T-helper 2 cell treated with Interferon-gamma antibody and Interleukin-4, amounts not matched to agents 100 ng/mL and 5 ng/mL, for 36 hours (primary cell): ENCODE data around the gene RBMY1B. TPM values are rescaled to one million over a fixed set of nuclear protein-coding genes. Genes with fewer than 3 reads are reported as not detected.
"Not testable (repeated sequence)": the region's sequence is repeated elsewhere in the genome, so short reads cannot be mapped to it uniquely, and the experiment has no call there.

Experiments used
- intact Hi-C: fragments of 100-400 bp; cut with micrococcal nuclease; formaldehyde crosslinking; loops from one replicate; pipeline ENCODE4 v1.15.1; 2023
- total RNA-seq: library from RNA; stranded (reverse); gene quantifications from 2 replicates; pipeline ENCODE4 v1.2.3, GENCODE V29; 2022

RBMY1B gene
- total RNA-seq: not detected in 2 replicates

DNA sequence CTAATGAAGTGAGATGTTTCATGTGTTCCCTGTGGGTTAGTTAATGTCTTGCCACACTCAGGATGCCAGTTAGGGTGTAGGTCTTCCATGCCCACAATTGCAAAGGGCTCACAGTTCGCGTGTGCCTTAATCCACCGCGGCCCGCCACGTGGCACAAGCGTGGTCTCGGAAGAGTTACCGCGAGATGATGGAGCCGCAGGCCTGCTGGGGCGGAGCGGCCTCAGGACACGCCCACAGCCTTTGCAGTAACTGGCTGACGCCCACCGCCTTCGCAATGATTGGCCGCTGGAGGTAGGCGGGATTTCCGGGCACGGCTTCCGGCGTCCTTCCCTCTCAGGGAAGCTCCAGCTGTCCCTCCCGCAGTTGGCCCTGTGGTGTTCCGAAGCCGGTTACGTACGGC lies at the start of gene RBMY1B:
RBMY1B (plus strand) TSS at position 301 of the 400 bp plus-strand sequence. CDS start 2,013 bp downstream, outside the sequence.
- intact Hi-C loops: not testable (repeated sequence)

DNA sequence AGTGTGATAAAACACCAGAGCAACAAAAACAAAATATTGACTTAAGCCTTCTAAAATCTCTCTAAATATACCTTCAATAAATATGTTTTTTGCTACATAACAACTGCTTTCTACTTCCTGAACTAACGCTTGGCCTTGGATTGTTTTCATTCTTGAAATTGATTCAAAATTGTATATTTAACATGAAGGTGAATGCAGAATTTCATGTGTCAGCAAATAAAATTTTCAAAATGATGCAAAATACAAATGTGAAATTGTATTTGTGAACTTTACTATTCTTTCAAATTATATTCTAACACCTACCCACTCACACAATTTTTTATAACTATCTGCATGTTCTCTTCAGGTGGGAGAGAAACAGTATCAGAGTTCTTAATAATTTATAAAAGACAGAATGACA lies 48.2 kb upstream of the RBMY1B start:
- intact Hi-C loops: not testable (repeated sequence)

GRCh38 chrY:21482967-21483366 lies 28.2 kb upstream of the RBMY1B start:
- intact Hi-C loops: no loop called here

- intact Hi-C loops: not testable (repeated sequence)
Measured at GRCh38 chrY:21534579-21534978, 23.4 kb downstream of the RBMY1B start, which contains the start of gene RBMY1A1. TSS of gene RBMY1A1 (plus strand) at chrY:21534879. CDS start at chrY:21536892, 2,013 bp downstream.

- intact Hi-C loops: not testable (repeated sequence)
Measured at GRCh38 chrY:21559316-21559984, 48.3 kb downstream of the RBMY1B start.

Other genes with a start within 250 kb of the RBMY1B start
- gene RBMY1A1, start 23.5 kb downstream of the RBMY1B start, total RNA-seq: not detected in 2 replicates